ENCODE measurements around the gene NRDC.
"Not testable (repeated sequence)": the region's sequence is repeated elsewhere in the genome, so short reads cannot be mapped to it uniquely, and the experiment has no call there.

NRDC gene

DNA sequence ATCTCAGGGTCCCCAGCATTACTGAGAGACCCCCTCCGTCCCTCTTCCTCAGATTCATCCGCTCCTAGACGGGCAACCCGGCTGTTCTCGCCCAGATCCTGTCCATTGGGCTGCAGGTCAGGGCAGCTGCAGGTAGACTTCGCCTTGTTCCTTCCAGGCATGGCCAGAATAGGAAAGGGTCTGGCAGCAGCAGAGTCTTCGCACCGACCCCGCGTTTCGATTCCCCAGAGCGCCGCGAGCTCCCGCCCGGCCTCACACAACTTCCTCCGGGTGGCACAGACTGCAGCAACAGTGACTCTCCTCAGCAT, 265 bp downstream of the NRDC start:
- no peak for DNase-seq (ENCODE audit: low read depth in 2 of 2)

- no peak for DNase-seq (ENCODE audit: low read depth in 2 of 2)
Measured at GRCh38 chr1:51877434-51878307, 856 bp downstream of the NRDC start.

- DNase-seq (ENCODE audit: low read depth in 2 of 2), result no peak
Measured at GRCh38 chr1:51875836-51876235, 2.7 kb downstream of the NRDC start.

GRCh38 chr1:51875291-51875772, 3.2 kb downstream of the NRDC start:
- DNase-seq (ENCODE audit: low read depth in 2 of 2), result no peak

DNA sequence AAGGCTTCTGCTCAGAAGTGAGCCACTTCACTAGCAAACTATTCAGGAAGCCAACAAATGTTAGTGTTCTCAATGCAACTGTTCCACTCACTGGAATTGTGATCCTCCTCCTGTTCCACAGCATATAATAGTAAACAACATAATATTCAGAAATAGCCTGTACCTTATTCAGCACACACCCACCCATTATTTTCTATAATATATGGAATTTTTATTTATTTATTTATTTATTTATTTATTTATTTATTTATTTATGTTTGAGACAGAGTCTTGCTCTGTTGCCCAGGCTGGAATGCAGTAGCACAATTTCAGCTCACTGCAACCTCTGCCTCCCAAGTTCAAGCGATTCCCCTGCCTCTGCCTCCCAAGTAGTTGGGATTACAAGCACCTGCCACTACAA, 5.3 kb downstream of the NRDC start:
- DNase-seq (ENCODE audit: low read depth in 2 of 2), result not testable (repeated sequence)

GRCh38 chr1:51871351-51871975, 7.1 kb downstream of the NRDC start:
- DNase-seq (ENCODE audit: low read depth in 2 of 2), result no peak

- no peak for DNase-seq (ENCODE audit: low read depth in 2 of 2)
Measured at GRCh38 chr1:51870603-51871350, 7.8 kb downstream of the NRDC start.

DNA sequence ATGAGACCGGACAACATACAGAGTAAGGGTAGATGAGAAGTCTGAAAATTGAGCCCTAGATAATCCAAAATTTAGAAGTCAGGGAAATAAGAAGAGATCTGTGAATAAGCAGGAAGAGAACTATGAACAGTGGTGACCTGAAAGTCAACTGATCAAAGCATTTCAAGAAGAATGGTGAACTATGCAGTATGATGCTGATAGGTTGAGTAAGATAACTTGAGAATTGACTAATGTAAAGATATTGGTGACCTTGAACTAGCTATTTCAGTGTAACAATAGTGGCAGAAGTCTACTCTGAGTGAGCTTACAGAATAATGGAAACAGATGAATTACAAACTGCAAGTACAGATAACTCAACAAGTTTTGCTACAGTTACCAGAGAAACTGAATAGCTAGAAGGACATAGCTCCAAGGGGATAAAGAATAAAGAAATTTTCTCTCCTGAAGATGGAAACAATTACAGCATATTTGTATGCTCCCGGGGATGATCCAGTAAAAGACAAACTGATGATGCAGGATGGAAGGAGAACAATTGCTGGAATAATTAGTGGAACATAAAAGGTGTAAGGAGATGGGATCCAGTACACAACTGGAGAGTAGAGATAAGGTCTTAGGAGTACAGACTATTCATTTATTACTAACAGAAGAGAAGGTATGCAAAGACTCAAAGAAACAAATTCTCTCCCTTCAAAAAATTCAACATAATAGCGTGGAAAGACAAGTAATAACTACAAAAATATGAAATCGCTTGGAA, 10.9 kb downstream of the NRDC start:
- DNase-seq (ENCODE audit: low read depth in 2 of 2), result no peak

- DNase-seq (ENCODE audit: low read depth in 2 of 2), result no peak
Measured at GRCh38 chr1:51863384-51863783, 15.1 kb downstream of the NRDC start.

- DNase-seq (ENCODE audit: low read depth in 2 of 2), result no peak
Measured at GRCh38 chr1:51861669-51862068, 16.9 kb downstream of the NRDC start.

- DNase-seq (ENCODE audit: low read depth in 2 of 2), result no peak
Measured at GRCh38 chr1:51859735-51860134, 18.8 kb downstream of the NRDC start.

GRCh38 chr1:51859333-51859732, 19.2 kb downstream of the NRDC start:
- no peak for DNase-seq (ENCODE audit: low read depth in 2 of 2)

DNA sequence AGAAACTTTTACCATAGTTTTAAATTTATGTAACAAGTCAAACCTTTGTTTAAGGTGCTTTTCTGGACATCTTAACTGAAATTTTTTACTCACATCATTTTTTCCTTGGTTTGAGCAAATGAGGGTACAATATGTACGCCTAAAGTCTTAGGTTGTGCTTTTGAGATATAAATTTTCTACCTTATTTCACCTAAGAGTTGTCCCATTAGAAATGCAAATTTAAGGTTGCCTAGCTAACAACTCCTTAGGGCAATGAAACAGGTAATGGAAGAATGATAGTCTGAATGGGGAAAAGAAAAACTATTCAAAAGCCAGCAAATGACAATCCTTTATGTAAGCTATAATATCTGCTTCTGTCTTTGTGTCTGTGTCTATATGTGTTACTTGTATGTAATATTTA, 19.6 kb downstream of the NRDC start:
- DNase-seq (ENCODE audit: low read depth in 2 of 2), result no peak

GRCh38 chr1:51856745-51857144, 21.8 kb downstream of the NRDC start:
- DNase-seq (ENCODE audit: low read depth in 2 of 2), result no peak

DNA sequence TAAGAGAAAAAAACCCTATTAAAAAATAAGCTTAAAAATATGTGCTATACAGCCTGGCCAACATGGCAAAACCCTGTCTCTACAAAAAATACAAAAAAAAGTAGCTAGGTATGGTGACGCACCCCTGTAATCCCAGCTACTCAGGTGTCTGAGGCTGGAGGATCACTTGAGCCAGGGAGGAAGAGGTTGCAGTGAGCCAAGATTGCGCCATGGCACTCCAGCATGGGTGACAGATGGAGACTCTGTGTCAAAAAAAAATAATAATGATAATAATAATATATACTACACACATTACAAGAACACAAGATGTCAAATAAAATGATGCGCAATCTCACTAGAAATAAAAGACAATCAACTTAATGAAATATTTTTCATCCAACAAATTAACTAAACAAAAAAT, 22.9 kb downstream of the NRDC start:
- no peak for DNase-seq (ENCODE audit: low read depth in 2 of 2)

- no peak for DNase-seq (ENCODE audit: low read depth in 2 of 2)
Measured at GRCh38 chr1:51853360-51853759, 25.2 kb downstream of the NRDC start.

GRCh38 chr1:51851882-51852396, 26.6 kb downstream of the NRDC start:
- DNase-seq (ENCODE audit: low read depth in 2 of 2), result no peak

DNA sequence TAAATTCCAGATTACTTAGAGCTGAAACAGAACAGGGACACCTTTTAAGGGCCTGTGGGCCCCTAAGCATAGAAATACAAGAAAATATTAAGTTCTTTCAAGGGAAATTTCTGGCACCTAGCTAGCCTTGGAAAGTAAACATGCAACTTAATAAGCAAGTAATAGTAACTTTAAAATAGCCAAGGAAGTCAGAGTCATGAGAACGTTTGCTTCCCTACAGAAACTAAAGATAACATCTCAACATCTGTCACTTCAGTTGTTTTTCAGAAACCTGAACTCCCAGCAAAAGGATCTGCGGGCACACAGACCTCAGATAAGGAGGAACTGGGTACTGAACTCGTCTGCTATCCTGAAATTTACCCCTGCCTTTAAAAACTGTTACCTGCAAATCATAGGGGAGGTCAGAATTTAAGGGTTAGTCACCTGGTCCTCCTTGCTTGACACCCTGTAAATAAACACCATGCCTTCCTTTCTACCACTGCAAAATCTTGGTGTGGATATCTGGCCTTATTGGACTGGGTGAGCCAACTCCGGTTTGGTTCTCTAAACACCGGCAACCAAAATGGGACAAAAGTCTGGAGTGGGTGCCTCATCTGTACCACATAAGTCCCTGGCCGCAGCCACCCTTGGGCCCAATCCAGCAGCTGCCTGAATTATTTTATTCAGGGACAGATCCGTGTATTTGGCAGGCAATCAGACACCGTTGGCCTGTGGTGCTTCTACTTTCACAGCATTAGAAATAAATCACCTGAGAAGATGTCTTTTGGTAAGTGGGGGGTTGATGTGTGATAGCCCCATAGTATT, 27.9 kb downstream of the NRDC start:
- DNase-seq (ENCODE audit: low read depth in 2 of 2), result no peak

GRCh38 chr1:51847294-51847920, 31.1 kb downstream of the NRDC start:
- no peak for DNase-seq (ENCODE audit: low read depth in 2 of 2)

DNA sequence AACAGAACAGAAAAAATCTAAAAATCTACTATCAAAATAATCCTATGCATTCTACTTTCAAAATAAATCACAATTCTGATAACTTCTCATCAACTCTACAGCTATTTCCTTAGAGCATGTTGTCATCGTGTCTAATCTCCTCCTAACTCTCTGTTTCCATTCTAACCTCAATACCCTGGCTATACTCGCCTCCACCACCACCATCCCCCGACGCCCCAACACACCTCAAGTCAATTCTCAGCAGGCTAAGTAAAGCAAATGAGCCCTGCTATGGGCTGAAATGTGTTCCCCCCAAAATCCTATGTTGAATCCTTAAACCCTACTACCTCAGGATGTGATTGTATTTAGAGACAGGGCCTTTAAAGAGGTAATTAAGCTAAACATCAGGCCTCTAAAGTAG, 34.6 kb downstream of the NRDC start:
- no peak for DNase-seq (ENCODE audit: low read depth in 2 of 2)
